H1 (cell line): ENCODE results near the gene RPS6KA6.

ENCODE experiments used
- KDM4A ChIP-seq: IDR thresholded peaks from one replicate; pipeline ENCODE4 v1.7.1; 2012; ENCODE audit warnings: low read depth, mild to moderate bottlenecking, moderate library complexity, low read length, inconsistent platforms; ENCODE audit not compliant: severe bottlenecking
- RAD21 ChIP-seq, 2 experiments: IDR thresholded peaks in 1 of 2; conservative IDR thresholded peaks in 1 of 2; 2 replicates each; pipeline ENCODE4 v1.6.1; 2011; ENCODE audit warnings: low read depth in 2 of 2, low read length in 2 of 2, improper control_type of control experiment in 1 of 2, inconsistent platforms in 1 of 2, mild to moderate bottlenecking in 1 of 2, moderate library complexity in 1 of 2
- SP2 ChIP-seq: IDR thresholded peaks from 2 replicates; pipeline ENCODE4 v1.6.1; 2012; ENCODE audit warnings: mild to moderate bottlenecking, low read length, inconsistent platforms
- TF ChIP-seq, protein P1 (sequence below), 3 experiments: IDR thresholded peaks; 1 replicate in 2 of 3; 2 replicates in 1 of 3; pipeline versions ENCODE4 v1.5.1 to v1.6.1; 2011; ENCODE audit warnings: low read length in 3 of 3, mild to moderate bottlenecking in 3 of 3, inconsistent platforms in 2 of 3, low read depth in 1 of 3, moderate library complexity in 1 of 3; ENCODE audit not compliant: insufficient read depth in 1 of 3; ENCODE audit errors: control extremely low read depth in 1 of 3

GRCh38 chrX:84219551-84219950, 31.6 kb upstream of the RPS6KA6 start:
- no peak for TF ChIP-seq RAD21 (IDR thresholded peaks at IDR 0.05 in 1 of 2, conservative IDR thresholded peaks at IDR 0.05 in 1 of 2; ENCODE audit: low read depth in 2 of 2, low read length in 2 of 2)
- TF ChIP-seq, protein P1, sequence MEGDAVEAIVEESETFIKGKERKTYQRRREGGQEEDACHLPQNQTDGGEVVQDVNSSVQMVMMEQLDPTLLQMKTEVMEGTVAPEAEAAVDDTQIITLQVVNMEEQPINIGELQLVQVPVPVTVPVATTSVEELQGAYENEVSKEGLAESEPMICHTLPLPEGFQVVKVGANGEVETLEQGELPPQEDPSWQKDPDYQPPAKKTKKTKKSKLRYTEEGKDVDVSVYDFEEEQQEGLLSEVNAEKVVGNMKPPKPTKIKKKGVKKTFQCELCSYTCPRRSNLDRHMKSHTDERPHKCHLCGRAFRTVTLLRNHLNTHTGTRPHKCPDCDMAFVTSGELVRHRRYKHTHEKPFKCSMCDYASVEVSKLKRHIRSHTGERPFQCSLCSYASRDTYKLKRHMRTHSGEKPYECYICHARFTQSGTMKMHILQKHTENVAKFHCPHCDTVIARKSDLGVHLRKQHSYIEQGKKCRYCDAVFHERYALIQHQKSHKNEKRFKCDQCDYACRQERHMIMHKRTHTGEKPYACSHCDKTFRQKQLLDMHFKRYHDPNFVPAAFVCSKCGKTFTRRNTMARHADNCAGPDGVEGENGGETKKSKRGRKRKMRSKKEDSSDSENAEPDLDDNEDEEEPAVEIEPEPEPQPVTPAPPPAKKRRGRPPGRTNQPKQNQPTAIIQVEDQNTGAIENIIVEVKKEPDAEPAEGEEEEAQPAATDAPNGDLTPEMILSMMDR (IDR thresholded peaks at IDR 0.05; ENCODE audit: control extremely low read depth in 1 of 3, insufficient read depth in 1 of 3, low read depth in 1 of 3, low read length in 3 of 3), result no peak
- no peak for TF ChIP-seq SP2
- TF ChIP-seq KDM4A, result no peak
